Measurements from ENCODE around the gene SETD3.
A peak's percentile ranks its signal among the peaks of the same experiment; 100 is the strongest.

SETD3 gene

DNA sequence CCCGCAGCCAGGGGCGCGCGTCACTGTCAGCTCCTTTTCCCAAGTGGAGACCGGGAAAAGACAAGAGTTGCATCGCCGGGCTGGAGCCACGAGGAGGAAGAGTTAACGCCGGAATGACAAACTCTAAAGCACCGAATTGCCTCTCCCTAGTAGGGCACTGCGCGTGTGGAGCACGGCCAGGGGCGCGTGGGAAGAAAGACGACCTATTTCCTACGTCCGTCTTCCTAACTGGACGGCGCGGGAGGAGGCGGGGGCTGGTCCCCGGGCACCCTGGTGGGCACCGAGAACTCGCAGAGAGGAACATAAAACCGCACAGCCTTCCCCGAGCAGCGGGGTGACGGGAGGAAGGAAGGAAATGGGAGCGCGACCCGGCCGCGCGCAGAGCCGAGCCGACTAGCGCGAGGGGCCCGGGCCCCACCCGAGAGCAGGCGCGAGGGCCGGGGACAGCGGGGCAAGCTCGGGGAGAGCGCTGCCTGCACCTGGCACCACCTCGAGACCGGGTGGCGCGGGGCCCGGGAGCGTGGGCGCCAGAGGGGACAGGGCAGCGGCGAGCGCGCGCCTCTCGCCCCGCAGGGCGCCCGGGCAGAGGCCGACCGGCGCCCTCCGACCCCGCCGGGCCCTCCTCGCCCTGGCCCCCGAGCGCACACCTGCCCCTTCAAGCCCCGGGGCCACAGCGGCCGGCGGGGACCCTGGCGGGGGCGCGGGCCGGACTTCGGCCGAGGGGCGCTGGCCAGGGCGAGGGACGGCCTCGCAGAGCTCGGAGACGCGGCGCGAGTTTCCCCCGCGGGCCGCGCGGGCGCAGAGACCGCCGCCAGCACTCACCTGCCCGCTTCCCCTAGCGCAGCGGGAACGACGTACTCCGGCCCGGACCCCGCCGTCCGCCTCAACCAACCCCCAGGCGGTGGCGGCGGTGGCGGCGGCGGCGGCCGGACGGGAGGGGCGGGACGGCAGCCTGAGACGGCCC lies at the start of gene SETD3:
Gene SETD3, minus strand, starts transcription at position 954 of the 964 bp plus-strand sequence. CDS start 15,054 bp downstream, outside the sequence.
- DNase-seq (ENCODE audit: low read depth in 2 of 3, low spot score in 2 of 3) = peak; percentile 14 to 23 (median 22)

DNA sequence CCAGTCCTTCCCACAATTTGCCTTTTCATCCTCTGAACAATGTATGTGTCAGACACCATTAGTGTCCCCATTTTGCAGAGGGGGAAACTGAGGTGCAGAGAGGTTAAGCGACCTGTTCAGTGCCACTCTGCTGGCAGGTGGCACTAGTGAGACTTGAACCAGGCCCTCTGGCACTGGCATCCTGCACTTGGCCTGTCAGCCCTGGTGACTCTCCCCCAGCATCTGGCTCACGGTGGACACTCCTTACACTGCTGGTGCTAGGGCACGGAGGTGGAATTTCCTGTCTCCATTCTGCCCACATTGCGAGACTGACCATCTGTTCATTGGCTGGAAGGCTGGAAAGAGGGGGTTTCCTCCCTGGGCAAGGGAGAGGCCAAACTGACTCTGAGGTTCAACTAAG lies 49.2 kb upstream of the SETD3 start:
- no peak for DNase-seq (ENCODE audit: low read depth in 2 of 3, low spot score in 2 of 3)

DNA sequence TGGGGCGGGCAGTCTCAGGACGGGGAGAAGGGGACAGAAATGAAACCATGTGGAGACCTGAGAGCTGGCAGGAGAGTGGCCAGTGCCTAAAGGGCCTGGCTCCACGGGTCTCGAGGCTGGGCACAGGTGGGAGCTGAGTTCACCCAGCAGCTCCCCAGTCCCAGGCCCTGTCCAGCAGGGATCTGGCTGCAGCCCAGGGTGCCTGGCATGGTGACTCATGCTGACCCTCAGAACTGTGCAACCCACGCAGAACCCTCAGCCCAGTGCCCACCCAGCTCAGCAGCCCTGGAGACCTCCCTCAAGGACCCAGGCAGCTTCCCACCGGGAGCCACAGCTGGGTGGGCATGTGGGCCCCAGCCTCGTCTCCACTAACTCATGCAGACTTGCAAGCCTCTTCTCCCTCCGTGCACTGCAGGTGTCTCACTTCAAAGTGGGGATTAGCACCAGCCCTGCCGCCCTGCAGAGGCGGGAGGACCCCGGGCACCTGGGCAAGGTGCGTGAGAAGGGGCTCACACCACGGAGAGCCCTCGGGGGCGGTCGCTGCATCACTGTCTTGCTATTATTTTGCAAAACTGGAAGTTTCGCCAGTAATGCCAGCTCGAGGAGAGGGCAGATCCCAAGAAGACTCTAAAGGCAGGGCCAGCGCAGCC lies 46.9 kb upstream of the SETD3 start:
- no peak for DNase-seq (ENCODE audit: low read depth in 2 of 3, low spot score in 2 of 3)

DNA sequence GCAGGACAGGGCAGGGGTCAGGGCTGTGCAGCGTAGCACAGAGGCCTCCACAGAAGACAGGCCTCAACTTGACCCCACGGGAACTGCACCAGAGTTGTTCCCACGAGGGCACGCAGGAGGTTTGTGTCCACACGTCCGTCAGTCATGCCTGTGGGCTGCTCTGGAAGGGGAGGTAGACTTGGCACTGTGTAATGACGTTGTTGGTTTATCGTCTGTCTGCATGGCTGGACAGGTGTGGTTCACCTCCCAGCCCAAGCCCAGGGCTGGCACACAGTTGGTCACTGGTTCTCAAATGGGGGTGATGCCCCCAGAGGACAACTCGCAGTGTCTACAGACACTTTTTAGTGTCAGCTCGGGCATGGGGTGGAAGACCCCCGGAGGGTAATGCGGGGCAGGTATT lies 46.4 kb upstream of the SETD3 start:
- no peak for DNase-seq (ENCODE audit: low read depth in 2 of 3, low spot score in 2 of 3)

DNA sequence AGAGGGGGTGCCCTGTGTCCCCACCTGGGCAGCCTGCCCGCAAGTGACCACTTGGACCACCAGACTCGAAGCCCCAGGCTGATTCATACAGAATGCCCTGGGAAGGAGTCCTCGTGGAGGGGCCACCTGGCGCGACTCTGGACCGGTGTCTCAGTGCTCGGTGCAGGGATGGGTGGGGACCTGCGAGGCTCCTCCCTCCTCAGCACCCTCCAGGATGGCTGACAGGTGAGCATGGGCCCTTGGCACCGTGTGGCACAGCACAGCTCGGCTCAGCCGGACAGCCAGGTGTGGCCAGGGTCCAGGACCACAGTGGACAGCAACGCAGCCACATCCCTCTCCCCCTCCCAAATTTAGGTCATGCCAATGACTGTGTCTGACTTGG lies 45.0 kb upstream of the SETD3 start:
- DNase-seq (ENCODE audit: low read depth in 2 of 3, low spot score in 2 of 3) = no peak

DNA sequence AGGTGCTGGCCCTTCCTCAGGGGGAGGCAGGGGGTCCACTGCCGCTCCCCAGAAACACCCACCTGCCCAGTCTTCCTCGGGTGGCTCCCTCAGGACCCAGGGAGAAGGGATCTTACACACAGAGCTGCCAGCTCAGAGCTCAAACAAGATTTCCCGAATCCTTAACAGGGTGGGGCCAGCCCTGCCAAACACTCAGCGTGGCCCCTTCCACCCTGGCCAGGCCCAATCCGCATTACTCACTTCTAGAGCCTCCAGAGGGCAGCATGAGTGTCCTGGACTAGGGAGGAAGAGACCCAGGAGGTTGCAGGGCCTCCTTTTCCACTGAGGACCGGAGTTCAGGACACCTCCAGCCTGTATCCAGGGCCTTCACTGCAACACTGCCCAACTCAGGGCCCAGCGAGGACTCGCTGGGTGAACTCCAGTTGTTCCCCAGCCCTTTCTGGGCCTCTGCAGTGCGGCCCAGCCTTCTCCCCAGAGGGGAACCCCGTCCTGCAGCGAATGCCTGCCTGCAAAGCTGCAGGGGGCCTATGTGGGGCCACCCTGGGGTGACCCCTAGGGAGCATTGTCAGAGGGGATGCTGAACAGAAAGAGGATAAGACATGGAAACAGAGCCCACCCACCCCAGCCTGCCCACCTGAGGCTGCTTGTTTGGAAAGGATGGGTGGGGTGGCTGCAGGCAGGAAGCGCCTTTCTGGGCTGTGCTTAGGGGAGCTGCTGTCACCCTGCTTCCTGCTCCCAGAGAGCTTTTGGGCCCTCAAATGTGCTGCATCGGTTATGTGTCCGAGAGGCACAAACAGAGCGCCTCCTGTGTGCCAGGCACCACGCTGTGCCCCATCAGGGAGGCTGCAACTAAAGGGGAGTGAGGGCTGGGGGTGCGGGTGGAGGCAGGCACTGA lies 44.4 kb upstream of the SETD3 start:
- no peak for DNase-seq (ENCODE audit: low read depth in 2 of 3, low spot score in 2 of 3)

DNA sequence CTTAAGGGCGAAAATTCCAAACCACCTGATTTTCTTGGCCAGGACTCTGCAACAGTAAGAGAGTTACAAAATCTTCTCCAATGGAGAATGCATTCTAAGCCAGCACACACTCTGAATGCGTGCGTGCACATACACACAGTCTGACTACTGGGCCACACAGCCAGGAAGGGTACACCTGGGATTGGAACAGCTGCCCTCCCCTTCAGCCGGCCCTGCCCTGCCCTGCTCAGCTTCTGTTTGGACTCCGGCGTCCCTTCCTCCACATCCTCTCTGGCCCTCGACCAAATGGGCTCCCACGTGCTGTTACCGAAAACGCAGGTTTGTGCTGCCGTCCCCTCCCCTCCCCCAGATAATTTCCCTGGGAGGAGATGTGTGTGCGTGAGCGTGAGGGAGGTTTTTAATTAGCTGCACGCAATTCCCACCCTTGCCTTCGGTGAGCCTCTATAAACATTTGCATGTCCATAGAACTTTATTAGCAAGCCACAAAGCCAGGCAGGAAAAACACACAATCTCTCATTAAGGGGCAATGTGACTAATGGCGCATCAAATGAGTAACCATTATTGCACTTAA lies 43.5 kb upstream of the SETD3 start:
- DNase-seq (ENCODE audit: low read depth in 2 of 3, low spot score in 2 of 3) = no peak

DNA sequence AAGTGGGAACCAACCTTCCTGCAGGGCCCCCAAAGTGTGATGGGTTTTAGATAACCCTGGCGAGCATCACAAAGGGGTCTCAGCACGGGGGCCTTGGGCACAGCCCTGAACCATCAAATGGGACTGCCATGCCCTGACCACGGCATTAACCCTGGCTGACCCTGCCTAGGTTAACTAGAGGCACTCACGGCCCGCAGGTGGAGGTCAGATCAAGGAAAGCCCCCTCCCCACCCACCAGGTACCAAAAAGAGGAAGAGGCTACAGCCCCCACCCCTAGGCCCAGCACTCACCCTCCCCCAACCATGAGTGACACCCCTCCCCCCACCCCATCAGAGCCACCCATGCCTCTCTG lies 43.0 kb upstream of the SETD3 start:
- no peak for DNase-seq (ENCODE audit: low read depth in 2 of 3, low spot score in 2 of 3)

DNA sequence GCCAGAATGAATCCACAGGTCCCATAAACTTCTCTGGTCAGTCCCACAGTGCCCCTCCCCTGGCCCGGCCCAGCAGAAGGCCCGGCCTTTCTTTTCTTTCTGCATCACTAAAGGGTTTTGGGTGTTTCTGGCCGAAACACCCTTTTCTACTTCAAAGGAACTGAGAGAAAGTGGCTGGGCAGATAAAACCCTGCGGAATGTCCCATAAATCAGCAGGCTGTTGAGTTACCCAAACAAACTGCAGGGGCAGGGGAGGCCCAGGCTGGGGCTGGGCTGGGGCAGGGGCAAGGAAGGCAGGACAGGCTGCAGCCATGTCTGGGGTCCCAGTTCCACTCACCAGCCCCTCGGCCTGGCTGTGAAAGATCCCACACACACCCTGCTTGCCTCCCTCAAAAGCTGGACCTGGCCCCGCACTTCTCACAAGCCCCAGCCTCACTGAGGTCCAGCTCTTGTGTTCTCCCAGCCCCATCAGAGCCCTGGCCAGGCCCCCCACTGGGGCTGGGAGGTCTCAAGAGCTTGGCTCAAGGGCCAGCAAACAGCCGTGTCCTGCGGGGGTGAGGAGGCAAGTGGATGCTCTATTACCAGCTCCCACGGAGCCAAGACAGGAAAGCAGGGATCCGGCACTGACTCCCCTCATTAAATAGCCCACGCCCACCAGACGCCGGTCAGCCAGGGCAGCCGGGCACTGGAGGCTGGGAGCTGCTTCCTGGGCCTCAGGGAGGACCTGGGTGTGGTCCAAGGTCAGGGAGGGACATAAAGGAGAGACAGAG lies 42.5 kb upstream of the SETD3 start:
- DNase-seq (ENCODE audit: low read depth in 2 of 3, low spot score in 2 of 3) = no peak

DNA sequence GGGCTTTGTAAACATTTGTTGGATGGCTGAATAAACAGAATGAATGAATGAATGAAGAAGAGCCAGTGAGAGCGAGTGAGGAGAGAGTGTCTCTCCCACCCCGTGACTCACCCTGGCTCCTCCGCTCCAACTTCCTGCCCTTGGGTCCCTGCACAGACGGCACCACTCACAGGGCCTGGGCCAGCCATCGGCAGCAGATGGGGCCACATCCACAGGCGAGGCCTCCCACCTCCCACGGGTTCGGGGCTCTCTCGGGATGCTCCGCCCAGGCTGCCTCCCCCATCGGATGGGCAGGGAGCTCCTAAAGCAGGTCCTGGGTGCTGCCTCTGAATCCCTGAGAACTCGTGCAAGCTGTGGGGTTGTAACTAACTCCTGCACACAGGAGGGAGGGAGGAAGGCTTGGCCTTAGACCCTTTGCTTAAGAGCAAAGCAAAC lies 41.8 kb upstream of the SETD3 start:
- DNase-seq (ENCODE audit: low read depth in 2 of 3, low spot score in 2 of 3) = no peak

DNA sequence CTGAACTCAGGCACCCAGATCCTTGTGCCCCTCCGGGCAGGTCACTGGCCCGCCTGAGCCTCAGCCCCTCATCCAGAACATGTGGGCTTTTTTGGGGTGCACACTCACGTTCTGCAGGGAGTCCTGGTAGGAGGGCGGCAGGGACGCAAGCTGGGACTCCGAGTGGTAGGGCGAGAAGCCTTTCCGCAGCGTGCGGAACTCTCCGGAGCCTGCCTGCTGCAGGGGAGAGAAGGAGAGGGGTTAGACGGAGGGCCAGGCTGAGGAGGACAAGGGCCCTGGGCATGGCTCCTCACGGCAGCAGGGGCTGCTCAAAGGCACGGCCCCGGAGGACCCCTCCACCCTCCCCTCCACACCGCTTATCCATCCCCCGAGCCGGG lies 41.4 kb upstream of the SETD3 start:
- no peak for DNase-seq (ENCODE audit: low read depth in 2 of 3, low spot score in 2 of 3)

DNA sequence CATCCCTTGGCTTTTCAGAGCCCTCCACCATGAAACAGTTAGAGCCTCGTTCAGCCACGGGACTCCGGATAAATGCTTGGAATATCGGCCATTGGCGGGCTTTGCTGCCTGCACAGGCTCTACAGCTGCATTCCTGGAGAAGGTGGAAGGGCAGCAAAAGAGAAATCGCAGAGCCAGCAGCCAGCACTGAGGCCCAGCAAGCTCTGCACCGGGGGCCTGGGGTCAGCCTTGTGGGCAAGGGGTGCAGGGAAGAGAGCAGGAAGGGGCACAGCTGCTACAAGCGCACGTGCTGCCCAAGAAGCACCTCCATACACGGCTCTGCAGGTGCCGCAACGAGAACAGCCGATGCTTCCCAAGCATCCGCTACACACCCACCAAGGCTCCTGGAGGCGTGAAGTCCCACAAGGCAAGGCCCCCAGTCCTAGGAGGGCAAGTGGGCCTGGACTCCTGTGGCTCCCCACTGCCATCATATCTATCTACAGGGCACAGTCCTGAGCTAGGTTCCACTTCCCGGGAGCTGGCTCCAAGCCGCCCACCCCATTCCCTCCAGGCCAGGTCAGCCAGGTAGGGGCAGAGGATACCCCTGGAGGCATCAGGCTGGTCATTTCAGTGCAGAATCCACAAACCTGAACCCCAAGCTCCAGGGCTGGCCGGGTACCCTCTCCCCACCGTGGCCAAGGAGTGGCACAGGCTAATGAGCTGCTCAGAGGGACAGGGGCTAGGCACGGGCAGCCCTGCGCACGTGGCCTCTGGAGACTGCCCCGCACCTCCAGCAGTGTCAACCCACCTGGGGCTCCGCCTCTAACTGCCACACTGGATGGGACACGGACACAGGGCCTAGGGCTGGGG lies 40.7 kb upstream of the SETD3 start:
- no peak for DNase-seq (ENCODE audit: low read depth in 2 of 3, low spot score in 2 of 3)

DNA sequence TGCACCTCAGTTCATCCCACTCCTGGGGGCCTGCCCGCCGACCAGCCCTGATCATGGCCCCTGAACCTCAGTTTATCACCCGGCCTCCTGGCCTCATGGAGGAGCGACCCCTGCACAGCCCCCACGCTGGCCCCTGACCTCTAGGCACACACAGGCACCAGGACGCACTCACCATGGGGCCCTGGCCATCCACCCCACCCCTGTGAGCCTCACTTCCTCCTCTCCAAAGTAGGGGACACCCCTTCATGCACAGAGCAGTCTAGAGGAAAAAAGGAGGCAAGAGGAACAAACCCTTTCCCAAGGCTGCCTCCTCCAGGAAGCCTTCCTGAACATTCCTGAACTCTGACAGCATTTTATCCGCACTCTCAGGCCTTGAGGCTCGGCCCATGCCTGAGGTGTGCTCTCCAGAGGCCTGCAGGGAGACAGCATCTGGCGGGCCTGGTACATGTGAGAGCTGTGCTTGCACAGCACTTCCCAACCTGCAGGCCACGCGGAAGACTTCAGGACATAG lies 40.0 kb upstream of the SETD3 start:
- no peak for DNase-seq (ENCODE audit: low read depth in 2 of 3, low spot score in 2 of 3)

DNA sequence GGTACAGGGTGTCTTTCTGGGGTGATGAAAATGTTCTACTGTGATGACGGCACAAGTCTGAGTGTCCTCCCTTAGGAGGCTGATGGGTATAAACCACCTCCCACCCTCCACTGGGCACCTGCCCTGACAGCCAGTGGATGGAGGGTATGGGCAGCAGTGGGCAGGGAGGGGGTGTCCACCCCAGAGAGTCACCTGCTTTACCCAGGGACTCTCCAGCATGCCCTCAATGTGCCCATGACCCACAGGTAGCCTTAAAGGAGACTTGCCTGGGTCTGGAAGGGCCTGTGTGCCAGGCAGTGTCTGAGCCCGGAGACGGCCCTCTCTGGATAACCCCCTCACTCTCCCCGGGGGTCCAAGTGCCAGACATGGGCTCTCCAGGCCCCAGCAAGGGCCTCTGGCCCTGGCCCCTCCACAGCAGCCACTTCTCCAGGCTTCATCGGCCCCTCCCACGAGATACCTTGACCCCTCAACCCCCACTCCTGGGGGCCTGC lies 39.3 kb upstream of the SETD3 start:
- no peak for DNase-seq (ENCODE audit: low read depth in 2 of 3, low spot score in 2 of 3)

DNA sequence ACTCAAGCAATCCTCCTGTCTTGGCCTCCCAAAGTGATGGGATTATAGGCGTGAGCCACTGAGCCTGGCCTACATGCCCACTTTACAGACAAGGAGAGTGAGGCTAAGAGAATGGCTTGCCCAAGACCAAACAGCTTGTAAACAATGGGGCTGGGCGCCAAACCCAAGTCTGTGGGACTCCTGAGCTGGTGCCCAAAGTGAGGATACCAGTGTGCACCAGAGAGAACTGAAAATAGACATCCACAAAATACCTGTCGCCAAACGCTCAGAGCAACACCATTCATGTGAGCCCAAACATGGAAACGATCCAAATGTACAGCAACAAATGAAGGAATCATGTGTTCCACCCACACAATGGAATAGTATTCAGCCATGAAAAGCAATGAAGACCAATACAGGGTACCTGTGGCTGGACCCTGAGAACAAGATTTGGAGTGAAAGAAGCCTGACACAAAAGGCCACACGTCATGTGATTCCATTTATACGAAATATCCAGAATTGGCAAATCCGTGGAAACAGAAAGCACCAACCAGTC lies 38.8 kb upstream of the SETD3 start:
- no peak for DNase-seq (ENCODE audit: low read depth in 2 of 3, low spot score in 2 of 3)

DNA sequence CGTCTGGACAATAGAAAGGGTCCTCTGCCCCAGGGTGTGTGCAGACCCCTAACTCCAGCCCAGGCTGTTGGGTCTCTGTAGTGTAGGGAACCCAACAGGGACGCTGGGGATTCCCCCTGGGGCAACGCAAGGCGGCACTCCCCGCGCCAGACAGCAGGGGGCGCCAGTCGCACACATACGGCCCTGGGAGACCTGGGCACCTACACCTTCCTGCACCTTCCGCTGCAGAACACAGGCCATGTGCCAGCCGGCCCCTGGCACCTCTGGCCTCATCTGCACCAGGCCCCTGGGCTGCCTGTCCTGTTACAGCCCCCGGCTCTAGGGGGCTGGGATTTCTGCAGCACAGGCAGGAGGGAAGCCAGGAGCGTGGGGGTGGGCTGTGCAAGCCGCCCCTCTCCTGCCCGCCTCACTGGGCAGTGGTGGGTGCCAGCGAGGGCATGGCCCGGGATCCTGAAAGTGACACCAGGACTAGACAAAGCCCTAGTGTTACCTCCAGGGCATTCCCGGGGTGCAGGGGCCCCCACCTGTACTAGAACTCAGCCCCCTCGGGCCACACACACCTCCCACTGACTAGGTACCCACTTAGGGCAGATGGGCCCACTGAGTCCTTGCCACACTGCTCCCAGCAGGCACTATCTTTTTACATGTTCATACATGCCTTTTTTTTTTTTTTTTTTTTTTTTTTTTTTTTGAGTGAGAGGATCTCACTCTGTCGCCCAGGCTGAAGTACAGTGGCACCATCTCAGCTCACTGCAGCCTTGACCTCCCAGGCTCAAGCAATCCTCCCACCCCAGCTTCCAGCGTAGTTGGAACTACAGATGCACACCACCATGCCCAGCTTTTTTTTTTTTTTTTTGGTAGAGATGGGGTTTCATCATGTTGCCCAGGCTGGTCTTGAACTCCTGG lies 38.0 kb upstream of the SETD3 start:
- peak; percentile 48 to 93 (median 86) for DNase-seq (ENCODE audit: low read depth in 2 of 3, low spot score in 2 of 3)

DNA sequence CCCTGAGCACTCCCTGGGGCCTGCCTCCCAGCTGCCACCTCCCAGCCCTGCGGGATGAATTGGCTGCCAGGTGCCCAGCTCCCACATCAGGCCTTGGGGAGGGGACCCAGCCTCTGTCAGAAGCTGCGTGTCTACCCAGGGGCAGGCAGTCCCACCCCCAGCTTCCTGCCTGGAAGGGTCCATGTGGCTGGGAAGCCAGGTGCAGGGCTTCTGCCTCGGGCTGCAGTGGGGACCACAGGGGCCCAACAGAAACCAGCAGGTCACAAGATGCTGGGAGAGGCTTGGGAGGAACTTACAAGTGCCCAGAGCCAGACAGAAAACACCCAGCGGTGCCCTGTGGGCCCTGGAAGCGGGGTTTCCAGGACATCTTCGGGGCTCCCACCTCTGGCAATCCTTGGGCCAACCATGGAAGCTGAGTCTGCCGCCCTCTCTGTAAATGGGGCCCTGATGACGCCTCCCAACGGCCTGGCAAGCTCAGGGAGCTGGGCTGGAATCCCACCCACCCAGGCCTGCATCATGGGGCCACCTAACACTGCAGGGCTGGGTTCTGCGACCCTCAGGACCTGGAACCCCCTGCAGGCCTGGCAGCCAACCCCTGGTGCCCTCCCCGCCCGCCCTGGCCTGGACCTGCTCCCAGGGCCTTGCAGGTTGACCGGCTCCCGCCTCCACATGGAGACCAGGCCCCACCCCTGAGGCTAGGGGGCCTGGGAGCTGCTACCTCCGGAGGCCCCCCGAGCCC lies 37.2 kb upstream of the SETD3 start:
- no peak for DNase-seq (ENCODE audit: low read depth in 2 of 3, low spot score in 2 of 3)
